IMR-90 (cell line): ENCODE results near the gene ZNF558. TPM values are rescaled to one million over a fixed set of nuclear protein-coding genes. Genes with fewer than 3 reads are reported as not detected.
"Not testable (repeated sequence)": the region's sequence is repeated elsewhere in the genome, so short reads cannot be mapped to it uniquely, and the experiment has no call there.

Experiments
- ATAC-seq: fragments of 200-7000 bp; cut with Tn5 transposase; 2 replicates; pipeline ENCODE4 v1.9.1; 2020; ENCODE audit warnings: low read depth, mild to moderate bottlenecking, moderate library complexity
- BruUV-seq: library from RNA; stranded (reverse); fragments of 400-500 nt; replicated peaks from 2 replicates; lab custom pipeline; 2021; lab: Mats Ljungman, UMichigan
- CTCF ChIA-PET: fragments of 300-600 bp; formaldehyde crosslinking; extraction: SDS; loops from one replicate; lab custom pipeline; 2021; ENCODE audit warnings: antibody characterized with exemption; lab: Yijun Ruan, JAX
- POLR2A ChIA-PET: fragments of 300-600 bp; sonication (Branson Sonifier 250); formaldehyde crosslinking; loops from one replicate; lab custom pipeline; 2022; ENCODE audit warnings: antibody characterized with exemption; ENCODE audit not compliant: unreplicated experiment; lab: Charles Lee
- DNase-seq: peaks from one replicate; pipeline ENCODE4 v3.0.0; 2013
- H2AFZ ChIP-seq: replicated peaks from 2 replicates; pipeline ENCODE3; 2013; ENCODE audit warnings: low read length, mild to moderate bottlenecking; ENCODE audit not compliant: poor library complexity
- H2AK5ac ChIP-seq: 2 replicates; pipeline ENCODE4 v1.6.1; 2013; ENCODE audit warnings: low read depth, low read length, inconsistent platforms
- H2AK9ac ChIP-seq: replicated peaks from 2 replicates; pipeline ENCODE3; 2013; ENCODE audit warnings: mild to moderate bottlenecking, low read depth, low read length, moderate library complexity; ENCODE audit not compliant: poor library complexity
- H2BK120ac ChIP-seq: 2 replicates; pipeline ENCODE4 v1.6.1; 2013; ENCODE audit warnings: low read depth, low read length, inconsistent platforms
- H2BK15ac ChIP-seq: 3 replicates; pipeline ENCODE4 v1.6.1; 2013; ENCODE audit warnings: low read depth, low read length, inconsistent platforms
- H2BK20ac ChIP-seq: 2 replicates; pipeline ENCODE4 v1.6.1; 2013; ENCODE audit warnings: low read depth, mild to moderate bottlenecking, inconsistent platforms, low read length, moderate library complexity
- H2BK5ac ChIP-seq: 2 replicates; pipeline ENCODE4 v1.6.1; 2013; ENCODE audit warnings: mild to moderate bottlenecking, low read depth, low read length, inconsistent platforms; ENCODE audit not compliant: poor library complexity, severe bottlenecking
- H3K14ac ChIP-seq: replicated peaks from 2 replicates; pipeline ENCODE4 v1.6.1; 2013; ENCODE audit warnings: low read depth, low read length, inconsistent platforms
- H3K18ac ChIP-seq: 2 replicates; pipeline ENCODE4 v1.6.1; 2013; ENCODE audit warnings: low read depth, low read length, control low read depth
- H3K23ac ChIP-seq: 2 replicates; pipeline ENCODE4 v1.6.1; 2013; ENCODE audit warnings: low read depth, low read length, inconsistent platforms
- H3K27ac ChIP-seq: 2 replicates; pipeline ENCODE4 v1.5.1; 2013; ENCODE audit warnings: mild to moderate bottlenecking, control low read depth, low read length; ENCODE audit not compliant: insufficient read depth
- H3K27me3 ChIP-seq: 2 replicates; pipeline ENCODE4 v1.6.1; 2013; ENCODE audit warnings: low read length; ENCODE audit not compliant: control insufficient read depth, insufficient read depth
- H3K36me3 ChIP-seq: 2 replicates; pipeline ENCODE4 v1.6.1; 2013; ENCODE audit warnings: low read length, mixed read lengths; ENCODE audit not compliant: control insufficient read depth, insufficient read depth
- H3K4ac ChIP-seq: 2 replicates; pipeline ENCODE4 v1.6.1; 2013; ENCODE audit warnings: low read depth, low read length, inconsistent platforms
- H3K4me1 ChIP-seq: 2 replicates; pipeline ENCODE4 v1.6.1; 2013; ENCODE audit warnings: low read length, mixed read lengths; ENCODE audit not compliant: control insufficient read depth, insufficient read depth
- H3K4me2 ChIP-seq: 2 replicates; pipeline ENCODE4 v1.6.1; 2013; ENCODE audit warnings: low read depth, mild to moderate bottlenecking, control low read depth, low read length, moderate library complexity
- H3K4me3 ChIP-seq: 2 replicates; pipeline ENCODE4 v1.5.1; 2013; ENCODE audit warnings: low read depth, mild to moderate bottlenecking, control low read depth, low read length, moderate library complexity; ENCODE audit not compliant: insufficient read depth
- H3K56ac ChIP-seq: 2 replicates; pipeline ENCODE4 v1.6.1; 2013; ENCODE audit warnings: low read length, inconsistent platforms; ENCODE audit not compliant: insufficient read depth; ENCODE audit errors: extremely low read depth
- H3K79me1 ChIP-seq, 2 experiments: 2 replicates each; pipeline ENCODE4 v1.6.1; 2013; ENCODE audit warnings: low read length in 2 of 2, inconsistent platforms in 1 of 2, low read depth in 1 of 2
- H3K9ac ChIP-seq: 2 replicates; pipeline ENCODE4 v1.6.1; 2013; ENCODE audit warnings: low read depth, low read length, control low read depth
- H3K9me1 ChIP-seq: 2 replicates; pipeline ENCODE4 v1.6.1; 2013; ENCODE audit warnings: low read length, inconsistent platforms; ENCODE audit not compliant: insufficient read depth
- H3K9me3 ChIP-seq: 2 replicates; pipeline ENCODE4 v1.6.1; 2013; ENCODE audit warnings: low read length; ENCODE audit not compliant: control insufficient read depth, insufficient read depth
- H4K20me1 ChIP-seq: 2 replicates; pipeline ENCODE4 v1.6.1; 2013; ENCODE audit warnings: low read length, inconsistent platforms; ENCODE audit not compliant: insufficient read depth
- H4K5ac ChIP-seq: 2 replicates; pipeline ENCODE4 v1.6.1; 2013; ENCODE audit warnings: mild to moderate bottlenecking, low read depth, low read length, control low read depth
- H4K8ac ChIP-seq, 2 experiments: 2 replicates each; pipeline ENCODE4 v1.6.1; 2013; ENCODE audit warnings: low read depth in 2 of 2, low read length in 2 of 2, control low read depth in 1 of 2, inconsistent platforms in 1 of 2
- H4K91ac ChIP-seq: 2 replicates; pipeline ENCODE4 v1.6.1; 2013; ENCODE audit warnings: low read depth, low read length, inconsistent platforms; ENCODE audit not compliant: insufficient read depth
- WGBS, 2 experiments: methylation state at CpG; one replicate each; pipeline versions ENCODE4 v1.1.5 to v1.1.7; 2013; ENCODE audit warnings: missing lambda C conversion rate in 2 of 2; ENCODE audit not compliant: insufficient read length in 1 of 2; ENCODE audit errors: extremely low coverage in 2 of 2; 5-methylcytosine and 5-hydroxymethylcytosine counted together
- dilution Hi-C: fragments of 300-500 bp; cut with HindIII; formaldehyde crosslinking; loops from one replicate; pipeline ENCODE4 v1.14.3; 2018; ENCODE audit warnings: low sequenced_read_pairs; ENCODE audit not compliant: unreplicated experiment
- in situ Hi-C: fragments of 300-500 bp; cut with MboI; formaldehyde crosslinking; loops from 3 replicates; pipeline ENCODE4 v1.14.3; 2019; ENCODE audit warnings: low sequenced_read_pairs, inconsistent platforms, mixed read lengths
- intact Hi-C: fragments of 100-400 bp; cut with micrococcal nuclease; formaldehyde crosslinking; loops from 2 replicates; pipeline ENCODE4 v1.10.0; 2022
- polyA plus RNA-seq, 3 experiments: library from polyadenylated mRNA; depleted of rRNA; stranded (reverse); fragments of >200 nt; gene quantifications; 2 replicates each; pipeline ENCODE4 v1.2.3, GENCODE V29; 2012; ENCODE audit warnings: low replicate concordance in 1 of 3
- total RNA-seq: library from RNA; depleted of rRNA; stranded (reverse); fragments of >200 nt; gene quantifications from 2 replicates; pipeline ENCODE4 v1.2.3, GENCODE V29; 2012

Gene ZNF558
- total and polyA plus RNA-seq, 2 of the 4 experiments (the other 2 are of a cell fraction): 14.3 to 21.0 TPM

GRCh38 chr19:8773587-8773986, 58.5 kb downstream of the ZNF558 start:
- POLR2A ChIA-PET: not testable (repeated sequence)

GRCh38 chr19:8769265-8769664, 62.8 kb downstream of the ZNF558 start:
- POLR2A ChIA-PET, H2AK9ac ChIP-seq, H2BK120ac ChIP-seq, H3K9ac ChIP-seq, DNase-seq, H3K4me2 ChIP-seq, H3K9me3 ChIP-seq, H3K9me1 ChIP-seq, H3K4me1 ChIP-seq, H2BK20ac ChIP-seq, H3K4ac ChIP-seq, H4K5ac ChIP-seq, H2BK5ac ChIP-seq, H3K27me3 ChIP-seq, H3K14ac ChIP-seq, H2BK15ac ChIP-seq, H3K4me3 ChIP-seq, H4K91ac ChIP-seq, H3K23ac ChIP-seq, H4K8ac ChIP-seq, H3K79me1 ChIP-seq, H3K36me3 ChIP-seq, H3K56ac ChIP-seq, CTCF ChIA-PET, H4K20me1 ChIP-seq, H2AFZ ChIP-seq, H3K18ac ChIP-seq, ATAC-seq, BruUV-seq, dilution Hi-C loops, H2AK5ac ChIP-seq, in situ Hi-C loops, intact Hi-C loops, H3K27ac ChIP-seq: not testable (repeated sequence)
- WGBS, 2 experiments: no CpG with 5 or more reads among the region's 8 CpGs

More at GRCh38 chr19:8773587-8773986, 58.5 kb downstream of the ZNF558 start:
- H2BK120ac ChIP-seq, H4K5ac ChIP-seq, intact Hi-C loops, in situ Hi-C loops, H4K91ac ChIP-seq, H2AK5ac ChIP-seq, H3K14ac ChIP-seq, H3K4me2 ChIP-seq, H2BK5ac ChIP-seq, H4K8ac ChIP-seq, H3K9me1 ChIP-seq, CTCF ChIA-PET, H3K4me1 ChIP-seq, dilution Hi-C loops, H3K23ac ChIP-seq, H4K20me1 ChIP-seq, H3K9ac ChIP-seq, H3K56ac ChIP-seq, BruUV-seq, DNase-seq, H3K27me3 ChIP-seq, H2AFZ ChIP-seq, H3K79me1 ChIP-seq, ATAC-seq, H3K36me3 ChIP-seq, H2AK9ac ChIP-seq, H3K9me3 ChIP-seq, H3K4me3 ChIP-seq, H3K27ac ChIP-seq, H2BK20ac ChIP-seq, H2BK15ac ChIP-seq, H3K4ac ChIP-seq, H3K18ac ChIP-seq: not testable (repeated sequence)
- no CpG with 5 or more reads among the region's 12 CpGs for WGBS, 2 experiments
